ENCODE results near the gene SLC26A8. TPM values are rescaled to one million over a fixed set of nuclear protein-coding genes. Genes with fewer than 3 reads are reported as not detected.
A peak's percentile ranks its signal among the peaks of the same experiment; 100 is the strongest.

SLC26A8 gene
- polyA plus RNA-seq, 3 donors: 0.52 to 1.7 (median 1.5) TPM

DNA sequence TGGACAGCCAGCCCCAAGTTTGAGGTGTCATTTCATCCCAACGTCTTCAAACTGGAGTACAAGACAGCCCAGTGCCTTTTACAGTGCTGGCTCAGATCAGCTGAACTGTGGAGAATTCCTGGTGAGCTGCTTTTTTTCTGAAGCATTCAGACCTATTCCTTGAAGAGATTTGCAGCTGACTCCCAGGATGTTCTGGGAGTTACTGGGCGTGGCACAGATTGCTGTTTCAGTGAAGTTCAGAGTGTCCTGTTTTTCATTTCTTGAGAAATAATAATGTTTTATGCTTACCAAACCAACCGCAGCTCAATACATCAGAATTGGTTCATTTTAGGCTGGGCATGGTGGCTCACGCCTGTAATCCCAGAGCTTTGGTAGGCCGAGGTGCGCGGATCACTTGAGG lies 70.1 kb downstream of the SLC26A8 start:
- Histone ChIP-seq H3K79me2 (ENCODE audit: insufficient read depth, low read length) (no peaks in the 10 kb centered on the region), H3K27me3 (ENCODE audit: control insufficient read depth in 2 of 2, insufficient read depth in 2 of 2, low read length in 2 of 2) (no peaks in the 10 kb centered on the region), H3K4me2 (replicated peaks; ENCODE audit: extremely low read depth, low read length, poor library complexity, severe bottlenecking) (no peak overlapping the region), H3K27ac (ENCODE audit: low read depth in 1 of 2, low read length in 2 of 2) (no peak overlapping the region), H4K20me1 (ENCODE audit: insufficient read depth, low read length) (no peaks in the 10 kb centered on the region), H3K36me3 (replicated peaks in 1 of 2; ENCODE audit: control insufficient read depth in 1 of 2, insufficient read depth in 2 of 2, low read length in 2 of 2) (peaks cover 0 to 6% of the 10 kb centered on the region in 2 donors), H2AFZ (ENCODE audit: insufficient read depth, low read depth, low read length, poor library complexity, severe bottlenecking) (no peak overlapping the region), H3K9ac (ENCODE audit: insufficient read depth, low read length, poor library complexity, severe bottlenecking) (no peak overlapping the region), H3K4me1 (ENCODE audit: control insufficient read depth in 1 of 2, insufficient read depth in 2 of 2, low read length in 2 of 2) (peaks cover 0 to 7% of the 10 kb centered on the region in 2 donors), H3K9me3 (replicated peaks in 1 of 2; ENCODE audit: control insufficient read depth in 1 of 2, insufficient read depth in 1 of 2, low read length in 2 of 2) (no peaks in the 10 kb centered on the region), H3K4me3 (replicated peaks in 1 of 3; ENCODE audit: low read depth in 2 of 3, low read length in 3 of 3) (no peak overlapping the region)
- TF ChIP-seq, protein P1, sequence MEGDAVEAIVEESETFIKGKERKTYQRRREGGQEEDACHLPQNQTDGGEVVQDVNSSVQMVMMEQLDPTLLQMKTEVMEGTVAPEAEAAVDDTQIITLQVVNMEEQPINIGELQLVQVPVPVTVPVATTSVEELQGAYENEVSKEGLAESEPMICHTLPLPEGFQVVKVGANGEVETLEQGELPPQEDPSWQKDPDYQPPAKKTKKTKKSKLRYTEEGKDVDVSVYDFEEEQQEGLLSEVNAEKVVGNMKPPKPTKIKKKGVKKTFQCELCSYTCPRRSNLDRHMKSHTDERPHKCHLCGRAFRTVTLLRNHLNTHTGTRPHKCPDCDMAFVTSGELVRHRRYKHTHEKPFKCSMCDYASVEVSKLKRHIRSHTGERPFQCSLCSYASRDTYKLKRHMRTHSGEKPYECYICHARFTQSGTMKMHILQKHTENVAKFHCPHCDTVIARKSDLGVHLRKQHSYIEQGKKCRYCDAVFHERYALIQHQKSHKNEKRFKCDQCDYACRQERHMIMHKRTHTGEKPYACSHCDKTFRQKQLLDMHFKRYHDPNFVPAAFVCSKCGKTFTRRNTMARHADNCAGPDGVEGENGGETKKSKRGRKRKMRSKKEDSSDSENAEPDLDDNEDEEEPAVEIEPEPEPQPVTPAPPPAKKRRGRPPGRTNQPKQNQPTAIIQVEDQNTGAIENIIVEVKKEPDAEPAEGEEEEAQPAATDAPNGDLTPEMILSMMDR (IDR thresholded peaks at IDR 0.05): no peak
- peaks cover 21 to 37% of the 10 kb centered on the region in 2 donors for H3K36me3 Mint-ChIP-seq
- H3K27me3 Mint-ChIP-seq (ENCODE audit: low read depth in 3 of 3): peaks cover 0 to 2% (median 0%) of the 10 kb centered on the region in 3 donors
- WGBS (ENCODE audit: insufficient coverage): 87% methylated on average over 3 of the region's 7 CpGs
- no peak for DNase-seq
- H3K4me1 Mint-ChIP-seq: peaks cover 14% of the 10 kb centered on the region
- no peak overlapping the region for H3K4me3 Mint-ChIP-seq
- intact Hi-C loops (cut with micrococcal nuclease): loop anchor here in 1 of 2 donors (10.0 kb wide), 1 partner anchor 180 kb away; the partner anchor contains the start of gene CLPSL2
- H3K27ac Mint-ChIP-seq: no peak overlapping the region
- H3K9me3 Mint-ChIP-seq: no peaks in the 10 kb centered on the region

- no peaks in the 10 kb centered on the region for H3K9me3 Mint-ChIP-seq
- DNase-seq: no peak
- H3K4me3 Mint-ChIP-seq: no peak overlapping the region
- H3K27me3 Mint-ChIP-seq (ENCODE audit: low read depth in 3 of 3): no peaks in the 10 kb centered on the region
- H3K36me3 ChIP-seq (replicated peaks in 1 of 2; ENCODE audit: control insufficient read depth in 1 of 2, insufficient read depth in 2 of 2, low read length in 2 of 2): no peaks in the 10 kb centered on the region
- H3K9ac ChIP-seq (ENCODE audit: insufficient read depth, low read length, poor library complexity, severe bottlenecking): no peak overlapping the region
- no peaks in the 10 kb centered on the region for H3K79me2 ChIP-seq (ENCODE audit: insufficient read depth, low read length)
- H4K20me1 ChIP-seq (ENCODE audit: insufficient read depth, low read length): no peaks in the 10 kb centered on the region
- TF ChIP-seq, protein P1 (IDR thresholded peaks at IDR 0.05): peak; percentile 15
- H2AFZ ChIP-seq (ENCODE audit: insufficient read depth, low read depth, low read length, poor library complexity, severe bottlenecking): no peak overlapping the region
- H3K4me1 Mint-ChIP-seq: peaks cover 14% of the 10 kb centered on the region
- peaks cover 0 to 7% of the 10 kb centered on the region in 2 donors for H3K4me1 ChIP-seq (ENCODE audit: control insufficient read depth in 1 of 2, insufficient read depth in 2 of 2, low read length in 2 of 2)
- peaks cover 17 to 26% of the 10 kb centered on the region in 2 donors for H3K36me3 Mint-ChIP-seq
- H3K9me3 ChIP-seq (replicated peaks in 1 of 2; ENCODE audit: control insufficient read depth in 1 of 2, insufficient read depth in 1 of 2, low read length in 2 of 2): no peaks in the 10 kb centered on the region
- H3K4me3 ChIP-seq (replicated peaks in 1 of 3; ENCODE audit: low read depth in 2 of 3, low read length in 3 of 3): no peak overlapping the region
- no CpG with 5 or more reads among the region's 1 CpG for WGBS (ENCODE audit: insufficient coverage)
- intact Hi-C loops (cut with micrococcal nuclease): no loop called here
- no peak overlapping the region for H3K4me2 ChIP-seq (replicated peaks; ENCODE audit: extremely low read depth, low read length, poor library complexity, severe bottlenecking)
- no peaks in the 10 kb centered on the region for H3K27me3 ChIP-seq (ENCODE audit: control insufficient read depth in 2 of 2, insufficient read depth in 2 of 2, low read length in 2 of 2)
- H3K27ac Mint-ChIP-seq: no peak overlapping the region
- no peak overlapping the region for H3K27ac ChIP-seq (ENCODE audit: low read depth in 1 of 2, low read length in 2 of 2)
These were observed 75.7 kb downstream of the SLC26A8 start for GRCh38 chr6:35948725-35949124.

Data from CD14-positive monocyte (primary cell).